LNCAP (cell line): ENCODE measurements around the gene PAX9.
A peak's percentile ranks its signal among the peaks of the same experiment; 100 is the strongest.

Experiments used
- TF ChIP-seq, protein P1 (sequence below): fragments of 450-650 bp; IDR thresholded peaks from 2 replicates; pipeline ENCODE4 v1.5.1; 2017; ENCODE audit warnings: mild to moderate bottlenecking

The PAX9 gene

DNA sequence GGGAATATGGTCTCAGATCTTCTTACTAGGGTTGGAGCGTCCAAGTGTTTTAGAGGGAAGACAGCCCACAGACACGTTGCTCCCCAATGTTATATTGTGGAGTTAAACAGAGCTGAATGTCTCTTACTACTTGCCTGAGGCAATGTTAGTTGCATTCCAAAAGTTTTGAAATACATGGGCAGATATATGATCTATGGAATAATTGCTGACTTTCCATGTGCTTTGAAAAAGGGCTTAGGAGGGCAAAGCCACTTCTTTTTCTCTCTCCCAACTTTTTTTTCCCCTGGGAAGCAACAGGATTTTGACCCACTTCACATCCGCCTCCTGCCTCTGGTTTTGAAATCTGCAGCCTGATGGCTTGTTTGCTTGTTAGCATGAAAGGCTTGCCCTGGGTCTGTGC is 33.7 kb upstream of the PAX9 start:
- TF ChIP-seq, protein P1, sequence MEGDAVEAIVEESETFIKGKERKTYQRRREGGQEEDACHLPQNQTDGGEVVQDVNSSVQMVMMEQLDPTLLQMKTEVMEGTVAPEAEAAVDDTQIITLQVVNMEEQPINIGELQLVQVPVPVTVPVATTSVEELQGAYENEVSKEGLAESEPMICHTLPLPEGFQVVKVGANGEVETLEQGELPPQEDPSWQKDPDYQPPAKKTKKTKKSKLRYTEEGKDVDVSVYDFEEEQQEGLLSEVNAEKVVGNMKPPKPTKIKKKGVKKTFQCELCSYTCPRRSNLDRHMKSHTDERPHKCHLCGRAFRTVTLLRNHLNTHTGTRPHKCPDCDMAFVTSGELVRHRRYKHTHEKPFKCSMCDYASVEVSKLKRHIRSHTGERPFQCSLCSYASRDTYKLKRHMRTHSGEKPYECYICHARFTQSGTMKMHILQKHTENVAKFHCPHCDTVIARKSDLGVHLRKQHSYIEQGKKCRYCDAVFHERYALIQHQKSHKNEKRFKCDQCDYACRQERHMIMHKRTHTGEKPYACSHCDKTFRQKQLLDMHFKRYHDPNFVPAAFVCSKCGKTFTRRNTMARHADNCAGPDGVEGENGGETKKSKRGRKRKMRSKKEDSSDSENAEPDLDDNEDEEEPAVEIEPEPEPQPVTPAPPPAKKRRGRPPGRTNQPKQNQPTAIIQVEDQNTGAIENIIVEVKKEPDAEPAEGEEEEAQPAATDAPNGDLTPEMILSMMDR = no peak

DNA sequence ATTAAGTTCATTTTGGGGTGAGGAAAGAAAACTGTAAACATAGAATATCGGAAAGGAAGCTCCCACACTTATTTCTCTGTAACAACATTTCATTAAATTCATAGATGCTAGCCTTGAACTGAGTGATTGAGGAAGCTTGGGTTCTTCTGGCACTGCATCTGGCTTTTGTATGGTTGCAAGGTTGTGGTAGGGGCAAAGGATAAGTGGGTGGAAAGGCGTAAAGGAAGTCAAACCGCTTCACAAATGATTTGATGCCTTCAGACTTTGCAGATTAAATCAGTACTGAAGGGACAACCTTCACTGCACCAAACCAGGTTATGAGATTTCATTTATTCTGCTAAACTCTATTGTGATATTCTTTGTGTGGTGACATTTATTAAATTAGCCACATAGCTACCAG is 28.1 kb upstream of the PAX9 start:
- TF ChIP-seq, protein P1 = no peak

DNA sequence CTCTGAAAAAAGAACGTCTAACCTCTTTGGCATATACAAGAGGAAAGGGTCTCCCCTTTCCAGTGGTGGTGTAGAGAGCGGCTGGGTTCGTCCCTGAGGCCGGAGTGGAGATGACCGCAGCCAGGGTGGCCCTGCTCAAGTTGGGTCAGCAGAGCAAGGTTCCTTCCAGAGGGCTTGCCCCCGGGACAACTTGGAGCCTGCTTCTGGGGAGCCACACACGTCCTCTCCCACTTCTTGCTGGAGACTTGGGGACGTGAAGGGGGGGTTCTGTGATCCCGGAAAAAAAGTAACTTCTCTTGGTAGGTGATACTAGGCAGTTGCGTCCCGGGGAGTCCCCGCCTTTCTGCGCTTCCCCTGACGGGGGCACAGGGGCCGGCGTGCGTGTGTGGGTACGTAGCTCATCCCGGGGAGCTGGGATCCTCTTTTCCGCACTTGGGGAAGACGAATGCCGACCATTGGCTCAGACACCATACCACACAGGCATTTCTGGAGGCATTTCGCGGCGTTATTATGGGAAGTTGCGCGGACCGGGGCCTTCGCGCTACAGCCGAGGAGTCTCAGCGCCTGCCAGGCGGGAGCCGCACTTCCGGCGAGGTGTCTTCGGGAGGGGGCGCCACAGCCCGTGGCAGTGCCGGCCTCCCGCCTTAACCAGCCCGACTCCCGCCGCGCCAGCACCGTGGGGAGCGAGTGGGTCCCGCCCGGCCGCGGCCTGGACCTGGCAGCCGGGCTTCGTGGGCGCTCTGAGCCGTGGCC is 14.8 kb upstream of the PAX9 start:
- TF ChIP-seq, protein P1 = no peak

DNA sequence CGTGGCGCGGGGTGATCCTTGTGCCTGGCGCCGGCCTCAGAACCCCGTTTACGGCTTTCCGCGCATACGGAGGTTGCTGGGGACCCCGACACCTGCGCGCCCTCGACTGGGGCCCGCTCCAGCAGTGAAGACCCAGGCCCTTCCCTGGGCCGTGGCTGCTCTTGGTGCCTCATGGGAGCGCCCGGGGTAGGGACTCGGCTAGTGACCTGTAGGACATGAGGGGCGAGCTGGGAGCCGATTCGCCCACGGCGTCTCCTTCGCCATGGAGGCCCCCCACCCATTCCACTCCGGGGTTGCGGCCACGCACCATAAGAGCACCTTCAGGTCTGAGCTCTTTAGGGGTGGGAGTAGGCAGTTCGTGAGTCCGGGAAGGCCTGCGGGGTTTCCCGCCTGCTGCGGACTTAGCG is 14.2 kb upstream of the PAX9 start:
- TF ChIP-seq, protein P1 = no peak

DNA sequence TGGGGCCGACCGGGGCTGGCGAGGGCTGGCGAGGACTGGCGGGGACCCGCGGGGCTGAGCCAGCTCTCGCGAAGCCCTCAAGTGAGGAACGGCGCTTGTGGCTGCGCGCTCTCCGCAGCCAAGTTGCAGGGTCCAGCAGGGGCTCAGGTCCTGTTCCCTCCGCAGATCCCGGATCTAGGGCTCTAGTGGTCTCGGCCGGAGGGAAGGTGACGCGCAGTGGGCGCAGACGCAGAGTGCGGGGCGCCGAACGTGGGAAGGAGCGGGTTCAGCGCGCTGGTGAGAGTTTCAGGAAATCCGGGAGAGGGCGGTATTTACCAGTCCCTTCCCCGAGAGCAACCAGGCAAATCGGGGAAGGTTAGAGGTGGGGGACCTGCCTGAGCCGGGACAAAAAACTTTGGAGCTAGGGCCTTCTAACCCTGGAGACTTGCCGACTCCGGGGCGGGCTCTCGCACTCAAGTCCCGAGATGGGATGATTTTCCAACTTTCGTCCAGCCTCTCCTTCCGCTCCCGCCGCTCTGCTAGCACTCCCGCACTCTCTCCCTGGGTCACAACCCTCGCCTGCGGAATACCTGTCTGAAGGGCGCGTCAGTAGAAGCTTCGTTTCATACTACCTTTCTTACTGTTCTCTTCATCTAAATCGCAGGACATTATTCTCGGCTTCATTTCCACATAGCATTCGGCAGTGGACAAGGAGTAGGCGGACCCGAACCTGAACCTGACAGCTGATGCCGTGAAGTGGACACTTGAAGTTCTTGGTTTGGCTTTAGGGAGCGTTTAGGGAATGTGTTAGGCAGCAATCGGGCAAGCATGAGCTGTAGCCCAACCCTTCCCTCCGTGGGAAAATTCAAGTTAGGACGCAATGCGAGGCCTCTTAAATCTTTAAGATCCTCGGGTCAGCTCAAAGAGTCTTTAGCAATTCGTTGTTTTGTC is 13.6 kb upstream of the PAX9 start:
- TF ChIP-seq, protein P1 = peak; percentile 59

DNA sequence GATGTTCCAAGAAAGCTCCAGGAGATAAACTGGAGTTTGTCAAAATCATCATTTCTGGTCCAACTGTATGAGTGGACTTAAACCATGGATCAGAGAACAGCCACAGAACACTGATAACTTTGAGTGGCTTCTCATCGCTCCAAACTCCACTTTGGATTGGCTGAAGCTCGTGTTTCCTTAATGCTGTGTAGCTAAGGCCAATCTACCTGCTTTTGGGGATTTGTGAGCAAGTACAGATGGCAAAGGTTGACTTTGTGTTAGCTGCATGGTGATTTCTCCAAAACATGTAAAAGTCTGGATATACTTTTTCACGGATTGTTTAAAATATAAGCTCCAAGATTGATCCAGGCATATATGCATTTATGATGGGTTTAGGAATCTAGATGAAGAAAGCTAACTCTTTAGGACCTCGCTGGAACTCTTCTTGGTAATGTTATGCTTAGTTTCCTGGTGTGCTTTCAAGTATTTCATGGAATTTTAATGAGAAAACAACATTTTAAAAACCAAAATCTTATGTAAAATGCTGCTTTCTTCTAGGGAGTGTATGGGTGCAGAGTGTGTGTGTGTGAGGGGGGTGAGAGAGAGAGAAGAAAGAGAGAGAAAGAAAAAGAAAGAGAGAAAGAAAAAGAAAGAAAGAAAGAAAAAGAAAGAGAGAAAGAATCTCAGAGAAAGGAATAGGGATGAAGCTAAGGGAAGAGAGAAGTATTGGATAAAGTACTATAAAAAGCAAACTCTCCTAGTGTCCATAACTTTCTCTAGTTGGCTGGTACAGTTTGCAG is 11.6 kb upstream of the PAX9 start:
- TF ChIP-seq, protein P1 = no peak

DNA sequence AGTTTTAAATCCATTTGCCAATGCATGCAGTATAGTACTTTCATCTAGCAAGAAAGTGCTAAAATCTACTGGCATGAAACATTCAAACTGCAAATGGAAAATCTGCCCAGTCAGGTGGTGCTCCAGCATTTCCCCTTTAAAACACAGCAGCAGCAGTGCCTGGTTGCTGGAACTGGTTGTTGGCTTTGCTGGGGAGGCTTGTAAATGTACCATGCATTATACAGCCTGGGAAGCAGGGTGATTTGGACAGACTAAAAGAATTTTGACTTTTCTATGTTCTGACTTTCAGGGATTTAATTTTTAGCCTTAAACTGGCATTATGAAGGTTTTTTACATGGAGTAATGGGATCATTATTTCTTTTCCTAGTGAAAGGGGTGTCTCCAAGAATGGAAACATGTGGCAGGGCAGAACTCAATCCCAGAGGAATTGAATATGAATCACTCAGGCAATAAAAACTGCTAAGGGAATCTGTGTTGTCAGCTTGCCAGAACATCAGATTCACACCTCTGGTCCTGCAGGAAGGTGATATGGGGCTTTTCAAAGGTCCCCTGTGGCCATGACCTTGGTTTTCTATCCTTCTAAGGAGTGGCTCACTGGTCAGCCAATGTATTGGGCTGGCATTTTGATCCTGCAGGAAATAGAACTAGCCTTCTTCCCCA is 9.0 kb upstream of the PAX9 start:
- TF ChIP-seq, protein P1 = no peak
